SK-N-MC (cell line): ENCODE results near the gene TEKT2.

Experiments used
- EZH2 ChIP-seq: fragments of 200-600 bp; sonication (generic); IDR thresholded peaks from one replicate; pipeline ENCODE4 v1.6.1; 2017; ENCODE audit warnings: antibody characterized with exemption
- POLR2AphosphoS5 ChIP-seq: IDR thresholded peaks from 2 replicates; pipeline ENCODE4 v1.6.1; 2012; ENCODE audit warnings: mild to moderate bottlenecking, low read depth, low read length, borderline replicate concordance

- TF ChIP-seq EZH2 (no peak), POLR2AphosphoS5 (no peak)
These were observed 41.5 kb downstream of the TEKT2 start, which contains the start of gene COL8A2 for GRCh38 chr1:36125129-36125991.
